Gastroesophageal sphincter (tissue), 3 donors: ENCODE data around the gene SLCO4C1.

ENCODE experiments used
- POLR2A ChIP-seq, 2 donors: fragments of 450-650 bp; IDR thresholded peaks; one replicate each; pipeline ENCODE4 v1.6.1; 2017; ENCODE audit warnings: antibody characterized with exemption in 2 of 2, mild to moderate bottlenecking in 2 of 2, moderate library complexity in 1 of 2
- POLR2AphosphoS5 ChIP-seq: sonication (generic); formaldehyde crosslinking; IDR thresholded peaks from one replicate; pipeline ENCODE4 v1.6.1; 2017; ENCODE audit warnings: antibody characterized with exemption
- TF ChIP-seq, protein P1 (sequence below), 4 experiments: fragments of 200-600 bp in 2 of 4; fragments of 450-650 bp in 2 of 4; sonication (generic) in 1 of 4; IDR thresholded peaks; one replicate each; pipeline ENCODE4 v1.5.1; 2017 to 2019; ENCODE audit warnings: antibody characterized with exemption in 4 of 4, mild to moderate bottlenecking in 2 of 4, moderate library complexity in 2 of 4

DNA sequence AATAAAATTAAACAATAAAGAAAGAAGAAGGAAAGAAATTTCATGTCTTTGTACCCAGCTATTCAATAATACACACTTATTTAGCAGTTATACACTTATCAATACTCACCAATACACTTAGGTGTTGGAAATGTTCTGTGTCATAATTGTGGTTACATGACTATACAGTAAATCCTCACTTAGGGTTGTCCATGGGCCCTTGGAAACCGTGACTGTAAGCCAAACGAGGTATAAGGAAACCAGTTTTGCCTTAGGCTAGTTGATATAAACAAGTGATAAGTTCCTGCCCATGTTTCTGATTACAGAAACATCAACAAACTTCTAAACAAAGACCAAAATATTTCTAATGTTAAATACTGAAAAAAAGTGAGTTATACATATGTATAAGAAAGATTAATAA, 10.0 kb upstream of the SLCO4C1 start:
- TF ChIP-seq, protein P1, sequence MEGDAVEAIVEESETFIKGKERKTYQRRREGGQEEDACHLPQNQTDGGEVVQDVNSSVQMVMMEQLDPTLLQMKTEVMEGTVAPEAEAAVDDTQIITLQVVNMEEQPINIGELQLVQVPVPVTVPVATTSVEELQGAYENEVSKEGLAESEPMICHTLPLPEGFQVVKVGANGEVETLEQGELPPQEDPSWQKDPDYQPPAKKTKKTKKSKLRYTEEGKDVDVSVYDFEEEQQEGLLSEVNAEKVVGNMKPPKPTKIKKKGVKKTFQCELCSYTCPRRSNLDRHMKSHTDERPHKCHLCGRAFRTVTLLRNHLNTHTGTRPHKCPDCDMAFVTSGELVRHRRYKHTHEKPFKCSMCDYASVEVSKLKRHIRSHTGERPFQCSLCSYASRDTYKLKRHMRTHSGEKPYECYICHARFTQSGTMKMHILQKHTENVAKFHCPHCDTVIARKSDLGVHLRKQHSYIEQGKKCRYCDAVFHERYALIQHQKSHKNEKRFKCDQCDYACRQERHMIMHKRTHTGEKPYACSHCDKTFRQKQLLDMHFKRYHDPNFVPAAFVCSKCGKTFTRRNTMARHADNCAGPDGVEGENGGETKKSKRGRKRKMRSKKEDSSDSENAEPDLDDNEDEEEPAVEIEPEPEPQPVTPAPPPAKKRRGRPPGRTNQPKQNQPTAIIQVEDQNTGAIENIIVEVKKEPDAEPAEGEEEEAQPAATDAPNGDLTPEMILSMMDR (IDR thresholded peaks at IDR 0.05), result no peak
- TF ChIP-seq POLR2A (IDR thresholded peaks at IDR 0.05), result no peak
- TF ChIP-seq POLR2AphosphoS5, result no peak
